Transverse colon (tissue), 4 donors: ENCODE measurements around the gene DDB1.

Experiments used
- CTCF ChIP-seq, 5 experiments: fragments of 200-600 bp in 3 of 5; fragments of 450-650 bp in 2 of 5; sonication (generic) in 3 of 5; IDR thresholded peaks; 1 replicate in 2 of 5; 2 replicates in 3 of 5; pipeline ENCODE4 v1.5.1; 2016 to 2017; ENCODE audit warnings: antibody characterized with exemption in 5 of 5, inconsistent platforms in 3 of 5, mild to moderate bottlenecking in 2 of 5, moderate library complexity in 1 of 5
- EP300 ChIP-seq: sonication (generic); formaldehyde crosslinking; IDR thresholded peaks from one replicate; pipeline ENCODE4 v1.6.1; 2017; ENCODE audit warnings: antibody characterized with exemption, low read depth
- POLR2A ChIP-seq: fragments of 450-650 bp; IDR thresholded peaks from one replicate; pipeline ENCODE4 v1.6.1; 2016; ENCODE audit warnings: antibody characterized with exemption, mild to moderate bottlenecking, moderate library complexity
- POLR2AphosphoS5 ChIP-seq, 3 donors: sonication (generic); formaldehyde crosslinking; IDR thresholded peaks; one replicate each; pipeline ENCODE4 v1.6.1; 2016; ENCODE audit warnings: antibody characterized with exemption in 3 of 3

- no peak for TF ChIP-seq EP300
- TF ChIP-seq POLR2A: no peak
- no peak for TF ChIP-seq CTCF (IDR thresholded peaks at IDR 0.05)
- no peak for TF ChIP-seq POLR2AphosphoS5 (IDR thresholded peaks at IDR 0.05)
Measured at GRCh38 chr11:61325649-61326414, 7.1 kb downstream of the DDB1 start.
